ENCODE results near the gene ME3.
"Not testable (repeated sequence)": the region's sequence is repeated elsewhere in the genome, so short reads cannot be mapped to it uniquely, and the experiment has no call there.

ME3 gene

DNA sequence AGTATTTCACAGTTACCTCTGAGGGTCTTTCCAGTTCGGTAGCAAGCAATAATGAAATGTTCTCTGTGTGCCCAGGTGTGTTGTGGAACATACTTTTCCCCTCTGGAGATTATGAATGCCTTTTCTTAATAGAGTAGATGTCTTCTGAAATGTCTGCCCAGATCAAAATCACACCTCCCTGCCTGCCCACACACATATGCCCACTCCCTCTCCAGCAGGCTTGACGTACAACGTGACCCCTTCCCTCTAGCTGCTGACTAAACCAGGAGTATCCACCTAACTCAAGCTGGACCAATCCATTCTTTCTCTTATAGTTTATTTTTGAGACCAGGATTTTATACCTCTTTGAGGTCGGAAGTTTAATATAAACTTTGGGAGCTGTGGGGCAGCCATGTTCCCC lies 48.7 kb downstream of the ME3 start:
- Mint-ChIP-seq H3K9me3 (peaks cover 5 to 9% of the 10 kb centered on the region in 2 donors), H3K27ac (no peak overlapping the region), H3K27me3 (peaks cover 10% of the 10 kb centered on the region), H3K4me3 (no peak overlapping the region), H3K4me1 (no peaks in the 10 kb centered on the region)
- ATAC-seq (no peak), DNase-seq (no peak)

DNA sequence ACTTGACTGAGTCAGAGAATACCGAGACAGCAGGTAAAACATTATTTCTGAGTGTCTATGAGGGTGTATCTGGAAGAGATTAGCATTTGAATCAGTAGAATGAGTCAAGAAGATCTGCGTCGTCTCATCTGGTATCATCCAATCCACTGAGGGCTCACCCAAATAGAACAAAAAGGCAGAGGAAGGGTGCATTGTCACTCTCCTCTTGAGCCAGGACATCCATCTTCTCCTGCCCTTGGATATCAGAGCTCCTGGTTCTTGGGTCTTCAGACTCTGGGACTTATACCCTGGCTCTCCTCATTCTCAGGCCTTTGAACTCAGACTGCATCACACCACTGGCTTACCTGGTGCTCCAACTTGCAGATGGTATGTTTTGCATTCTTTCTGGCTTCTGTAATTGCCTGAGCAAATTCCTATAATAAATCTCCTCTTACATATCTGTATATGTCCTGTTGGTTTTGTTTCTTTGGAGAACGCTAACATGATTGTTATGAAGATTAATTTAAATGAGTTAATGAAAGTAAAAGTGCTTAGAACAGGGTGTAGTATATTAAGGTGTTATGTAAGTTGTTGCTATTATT lies 49.3 kb downstream of the ME3 start:
- Mint-ChIP-seq H3K27me3 (peaks cover 10% of the 10 kb centered on the region), H3K9me3 (peaks cover 5 to 10% of the 10 kb centered on the region in 2 donors), H3K4me3 (no peak overlapping the region), H3K4me1 (no peaks in the 10 kb centered on the region), H3K27ac (no peak overlapping the region)
- no peak for DNase-seq
- ATAC-seq, result no peak

DNA sequence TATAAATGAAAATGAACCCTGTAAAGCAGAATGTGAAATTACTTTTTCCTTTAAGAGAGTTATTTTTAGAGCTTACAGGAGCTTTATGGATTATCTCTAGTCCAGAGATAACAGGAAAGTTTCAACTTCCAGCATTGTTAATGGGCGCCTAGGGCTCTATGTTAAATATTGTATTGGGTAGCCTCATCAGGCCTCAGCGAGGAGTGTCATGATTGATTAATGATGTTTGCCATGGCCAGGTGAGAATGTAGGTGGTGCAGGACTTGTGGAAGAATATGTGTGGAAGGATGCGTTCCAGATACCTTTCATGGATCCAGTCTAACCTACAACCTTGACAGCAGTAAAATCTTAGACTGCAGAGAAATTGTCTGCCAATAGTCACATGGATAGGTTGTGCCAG lies 50.6 kb downstream of the ME3 start:
- no peak for DNase-seq
- H3K4me1 Mint-ChIP-seq, result no peaks in the 10 kb centered on the region
- H3K27ac Mint-ChIP-seq, result no peak overlapping the region
- H3K27me3 Mint-ChIP-seq, result peaks cover 7% of the 10 kb centered on the region
- no peak overlapping the region for H3K4me3 Mint-ChIP-seq
- peaks cover 5 to 10% of the 10 kb centered on the region in 2 donors for H3K9me3 Mint-ChIP-seq
- no peak for ATAC-seq

DNA sequence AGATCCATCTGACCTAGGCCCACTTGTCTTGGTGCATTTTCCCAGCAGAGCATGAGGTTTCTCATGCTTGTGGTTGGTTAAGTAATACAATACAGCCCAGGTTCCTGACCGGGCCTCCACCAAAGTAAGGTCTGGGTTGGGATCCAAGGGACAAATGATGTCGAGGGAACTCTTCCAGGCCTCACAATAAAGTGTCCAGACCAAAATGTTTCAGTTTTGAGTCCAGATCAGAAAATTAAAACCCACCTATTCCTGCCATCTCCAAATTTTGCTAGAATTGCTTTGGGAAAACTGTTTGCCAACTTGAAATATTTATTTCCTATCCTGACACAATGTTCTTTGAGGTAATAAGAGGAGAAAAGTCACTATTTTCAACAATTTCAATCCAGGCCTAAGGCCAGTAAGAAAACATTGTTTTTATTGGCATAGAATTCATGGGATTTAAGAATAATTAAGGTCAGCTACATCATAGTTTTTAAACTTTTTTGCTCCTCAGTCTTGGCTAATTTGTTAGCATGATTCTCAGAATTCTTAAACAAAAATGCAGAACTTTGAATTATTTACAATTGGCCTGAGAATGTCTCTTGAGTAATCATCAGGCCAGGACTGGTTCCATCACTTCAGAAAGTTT lies 51.4 kb downstream of the ME3 start:
- Mint-ChIP-seq H3K9me3 (peaks cover 5 to 10% of the 10 kb centered on the region in 2 donors), H3K27ac (no peak overlapping the region), H3K27me3 (peaks cover 6% of the 10 kb centered on the region), H3K4me3 (no peak overlapping the region), H3K4me1 (no peaks in the 10 kb centered on the region)
- DNase-seq, result no peak
- no peak for ATAC-seq

DNA sequence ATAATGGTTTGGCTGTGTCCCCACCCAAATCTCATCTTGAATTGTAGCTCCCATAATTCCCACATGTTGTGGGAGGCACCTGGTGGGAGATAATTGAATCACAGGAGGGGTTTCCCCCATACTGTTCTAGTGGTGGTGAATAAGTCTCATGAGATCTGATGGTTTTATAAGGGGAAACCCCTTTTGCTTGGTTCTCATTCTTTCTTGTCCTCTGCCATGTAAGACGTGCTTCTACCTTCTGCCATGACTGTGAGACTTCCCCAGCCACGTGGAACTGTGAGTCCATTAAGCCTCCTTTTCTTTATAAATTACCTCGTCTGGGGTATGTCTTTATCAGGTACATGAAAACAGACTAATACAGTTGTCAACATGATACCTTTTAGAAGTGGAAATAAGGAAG lies 53.0 kb downstream of the ME3 start:
- not testable (repeated sequence) for DNase-seq, H3K4me3 Mint-ChIP-seq, H3K27ac Mint-ChIP-seq, H3K4me1 Mint-ChIP-seq
- ATAC-seq, result peak; percentile 33
- peaks cover 14% of the 10 kb centered on the region for H3K27me3 Mint-ChIP-seq
- peaks cover 5 to 10% of the 10 kb centered on the region in 2 donors for H3K9me3 Mint-ChIP-seq

DNA sequence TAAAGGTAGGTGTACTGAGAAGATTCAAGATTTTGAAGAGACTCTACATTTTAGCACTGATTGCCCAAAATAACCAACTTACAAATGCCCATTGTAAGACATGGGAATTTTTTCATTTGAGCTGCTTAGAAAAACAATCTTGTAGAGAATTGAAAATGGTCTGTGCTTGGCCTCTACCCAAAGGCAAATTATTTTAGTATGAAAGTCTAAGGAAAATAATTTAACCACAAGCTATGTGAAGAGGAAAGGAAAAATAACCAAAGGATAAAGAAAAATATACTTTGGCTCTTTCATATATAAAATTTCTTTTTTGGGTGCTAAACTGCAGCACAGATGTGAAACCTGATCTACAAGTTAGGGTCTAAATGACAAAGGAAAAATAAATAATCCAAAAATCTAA lies 54.9 kb downstream of the ME3 start:
- H3K4me1 Mint-ChIP-seq, result no peaks in the 10 kb centered on the region

DNA sequence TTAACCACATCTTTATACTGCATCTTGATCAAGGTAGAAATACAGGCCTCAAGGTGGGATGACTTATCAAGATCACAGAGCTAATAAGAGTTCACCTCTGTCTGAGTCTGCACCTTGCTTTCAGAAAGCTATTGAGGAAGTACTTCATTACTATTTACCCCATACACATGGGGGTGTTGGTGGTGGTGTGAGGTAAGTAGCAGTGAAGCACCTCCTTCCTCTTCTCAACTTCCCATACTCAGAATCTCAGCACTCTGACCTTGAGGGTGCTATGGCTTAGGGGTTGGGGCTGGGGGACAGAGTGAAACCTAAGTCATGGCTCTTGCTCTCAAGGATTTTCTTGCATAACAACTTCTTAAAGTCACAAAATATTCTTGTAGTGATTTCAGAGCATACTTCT lies 56.9 kb downstream of the ME3 start:
- no peak overlapping the region for H3K4me3 Mint-ChIP-seq
- ATAC-seq (no peak), DNase-seq (no peak)
- peaks cover 5 to 10% of the 10 kb centered on the region in 2 donors for H3K9me3 Mint-ChIP-seq
- no peaks in the 10 kb centered on the region for H3K4me1 Mint-ChIP-seq
- no peak overlapping the region for H3K27ac Mint-ChIP-seq
- H3K27me3 Mint-ChIP-seq, result peaks cover 14% of the 10 kb centered on the region

More for the DNA sequence above, 54.9 kb downstream of the ME3 start:
- ATAC-seq (no peak), DNase-seq (no peak)
- Mint-ChIP-seq H3K27me3 (peaks cover 14% of the 10 kb centered on the region), H3K9me3 (peaks cover 5 to 10% of the 10 kb centered on the region in 2 donors), H3K27ac (no peak overlapping the region), H3K4me3 (no peak overlapping the region)

DNA sequence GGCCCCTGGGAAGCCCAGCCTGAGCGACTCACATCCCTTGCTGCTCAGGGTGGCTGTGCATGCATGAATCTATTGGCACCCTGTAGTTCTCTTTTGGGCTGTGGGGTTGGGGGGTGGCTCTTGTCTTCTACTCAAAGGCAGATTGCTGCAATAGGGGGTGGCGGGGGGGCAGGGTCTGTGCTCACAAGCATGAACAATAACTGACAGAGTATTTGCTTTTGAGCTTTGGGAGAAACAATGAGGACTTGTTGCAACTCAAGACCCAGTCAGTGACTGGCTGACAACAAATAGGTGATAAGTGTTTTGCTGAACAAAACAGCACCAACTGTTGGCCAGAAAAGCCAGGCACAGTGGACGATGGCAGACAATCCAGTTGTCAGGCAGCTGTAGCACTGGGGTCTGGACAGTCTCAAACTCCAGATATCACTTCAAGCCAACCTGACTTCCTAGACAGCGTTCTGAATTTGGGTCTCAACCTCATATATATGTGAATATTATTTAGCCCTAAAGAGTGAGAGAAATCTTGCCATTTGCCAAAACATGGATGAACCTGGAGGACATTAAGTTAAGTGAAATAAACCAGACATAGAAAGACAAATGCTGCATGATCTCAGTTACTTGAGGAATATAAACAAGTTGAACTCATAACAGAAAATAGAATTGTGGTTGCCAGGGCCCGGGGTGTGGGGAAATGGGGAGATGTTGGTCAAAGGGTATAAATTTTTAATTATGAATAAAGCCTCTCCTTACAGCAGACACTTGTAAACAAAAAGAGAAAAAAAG lies 61.7 kb downstream of the ME3 start:
- ATAC-seq (no peak), DNase-seq (no peak)
- Mint-ChIP-seq H3K4me3 (no peak overlapping the region), H3K9me3 (no peaks in the 10 kb centered on the region), H3K27me3 (peaks cover 17% of the 10 kb centered on the region), H3K4me1 (no peaks in the 10 kb centered on the region), H3K27ac (no peak overlapping the region)

DNA sequence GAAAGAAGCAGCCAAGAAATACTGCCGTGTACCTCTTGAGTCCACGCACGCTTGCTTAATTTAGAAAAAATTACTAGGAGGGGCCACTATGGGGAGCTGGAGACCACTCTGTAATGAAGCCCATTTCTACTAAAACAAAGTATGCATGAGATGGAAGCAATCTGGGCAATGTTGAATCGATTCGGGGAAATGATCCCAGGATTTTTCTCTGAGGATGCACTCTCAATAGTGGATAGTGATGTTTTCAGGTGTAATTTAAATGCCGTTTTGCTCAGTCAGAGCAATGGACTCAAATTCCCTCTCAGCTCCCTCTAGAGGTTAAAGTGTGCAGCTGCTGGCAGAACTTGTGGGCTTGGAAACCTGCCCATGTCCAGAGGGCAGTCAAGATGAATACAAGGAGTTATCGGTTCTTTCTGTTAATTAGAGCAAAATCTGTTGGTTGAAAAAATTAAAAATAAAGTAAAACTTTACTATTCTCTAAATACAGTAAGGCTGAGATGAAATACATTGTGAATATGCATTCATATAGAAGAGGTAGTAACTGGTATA lies 64.1 kb downstream of the ME3 start:
- ATAC-seq, result peak; percentile 88
- no peak overlapping the region for H3K4me3 Mint-ChIP-seq

DNA sequence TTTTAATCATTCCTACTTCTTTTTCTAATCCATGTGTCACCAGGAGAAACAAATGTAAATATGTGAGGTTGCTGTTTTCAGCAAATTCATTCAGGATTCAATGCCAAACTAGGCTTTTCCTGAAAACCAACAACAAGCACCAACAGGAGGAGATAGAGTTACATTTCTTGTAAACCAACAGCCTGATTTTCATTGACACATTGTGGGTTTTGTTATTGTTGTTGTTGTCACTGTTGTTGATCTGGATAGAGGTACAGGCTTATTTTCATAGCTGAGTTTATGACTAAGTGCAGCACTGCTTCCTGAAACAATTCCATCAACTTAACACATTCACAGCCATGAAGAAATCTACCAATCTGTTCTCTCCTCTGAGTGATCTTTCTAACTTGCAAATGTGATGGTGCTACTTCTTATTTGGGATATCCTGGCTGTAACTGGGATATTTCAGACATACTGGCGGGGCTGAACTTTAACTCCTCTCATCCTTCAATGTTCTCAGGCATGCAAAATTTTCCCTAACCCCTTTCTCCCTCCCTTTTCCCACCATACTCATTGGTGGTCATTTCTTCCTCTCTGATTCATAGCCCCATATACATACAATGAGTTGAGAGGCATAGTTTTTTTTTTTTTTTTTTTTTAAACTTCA lies 65.5 kb downstream of the ME3 start:
- peaks cover 11% of the 10 kb centered on the region for H3K27me3 Mint-ChIP-seq
- H3K27ac Mint-ChIP-seq, result no peak overlapping the region
- no peaks in the 10 kb centered on the region for H3K9me3 Mint-ChIP-seq
- DNase-seq, result no peak
- H3K4me1 Mint-ChIP-seq, result no peaks in the 10 kb centered on the region
- ATAC-seq, result no peak
- no peak overlapping the region for H3K4me3 Mint-ChIP-seq

More for the DNA sequence above, 64.1 kb downstream of the ME3 start:
- no peak overlapping the region for H3K27ac Mint-ChIP-seq
- peak; percentile 48 to 51 for DNase-seq
- H3K4me1 Mint-ChIP-seq, result no peaks in the 10 kb centered on the region
- H3K9me3 Mint-ChIP-seq, result no peaks in the 10 kb centered on the region
- H3K27me3 Mint-ChIP-seq, result peaks cover 11% of the 10 kb centered on the region

DNA sequence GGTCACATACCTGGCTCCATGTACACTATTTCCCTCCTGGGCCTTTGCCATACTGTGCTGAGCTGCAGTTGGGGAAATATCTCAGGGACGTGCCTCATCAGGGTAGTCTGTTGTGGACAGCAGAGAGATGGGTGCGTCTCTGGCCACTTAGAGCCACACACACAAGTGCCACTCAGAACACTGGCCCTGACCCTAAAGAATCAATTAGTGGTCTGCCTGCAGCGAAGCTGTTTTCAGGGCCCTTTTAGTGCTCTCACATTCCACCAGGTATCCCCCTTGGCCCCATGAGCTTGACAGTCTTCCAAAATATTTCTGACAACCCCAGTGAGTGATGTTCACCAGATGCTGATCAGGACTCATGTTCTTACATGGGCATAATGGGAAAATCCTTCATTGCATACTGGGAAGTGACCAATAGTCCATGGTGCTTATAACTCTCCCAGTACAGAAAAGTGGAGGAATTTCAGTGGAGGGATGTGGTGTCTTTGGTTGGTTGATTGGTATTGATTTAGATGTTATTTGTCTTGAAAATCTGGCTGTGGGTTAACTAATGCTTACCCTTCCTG lies 66.1 kb downstream of the ME3 start:
- no peaks in the 10 kb centered on the region for H3K9me3 Mint-ChIP-seq
- peaks cover 11% of the 10 kb centered on the region for H3K27me3 Mint-ChIP-seq
- no peaks in the 10 kb centered on the region for H3K4me1 Mint-ChIP-seq
- ATAC-seq, result no peak
- no peak for DNase-seq
- H3K27ac Mint-ChIP-seq, result no peak overlapping the region
- H3K4me3 Mint-ChIP-seq, result no peak overlapping the region

DNA sequence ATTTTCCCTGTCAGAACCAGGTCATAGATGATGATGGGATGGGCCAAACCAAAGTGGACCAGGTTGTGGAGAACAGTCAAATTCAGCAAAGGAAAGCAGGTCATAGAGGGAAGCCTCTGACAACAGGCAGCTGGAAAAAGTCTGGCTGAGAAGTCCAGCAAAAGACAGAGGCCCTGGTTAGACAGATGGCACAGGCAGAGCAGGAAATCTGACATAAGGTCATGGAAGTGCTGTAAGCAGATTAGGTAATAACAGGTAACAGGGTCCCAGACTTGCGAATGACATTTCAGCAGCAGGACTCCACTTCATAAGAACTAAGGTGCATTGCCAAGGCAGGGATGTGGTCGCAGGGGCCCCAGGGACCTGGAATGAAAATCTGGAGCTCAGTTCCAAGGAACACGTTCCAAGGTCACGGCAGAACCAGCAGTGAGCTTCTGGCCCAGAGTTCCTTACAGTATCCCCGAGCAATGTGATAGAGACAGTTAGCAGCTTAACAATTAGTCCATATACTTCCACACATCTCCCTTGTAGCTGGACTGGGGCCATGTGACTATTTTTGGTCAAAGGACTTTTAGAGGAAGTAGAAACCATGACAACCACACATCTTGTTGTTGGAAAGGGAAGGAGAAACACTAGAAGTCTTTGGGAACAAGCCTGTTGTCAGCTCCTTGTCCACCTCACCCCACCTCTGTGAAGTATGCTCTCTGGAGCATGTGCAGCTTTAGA lies 75.4 kb downstream of the ME3 start:
- H3K4me1 Mint-ChIP-seq, result peaks cover 19% of the 10 kb centered on the region
- H3K9me3 Mint-ChIP-seq, result peaks cover 10 to 20% of the 10 kb centered on the region in 2 donors
- no peak for DNase-seq
- H3K4me3 Mint-ChIP-seq, result no peak overlapping the region
- no peak overlapping the region for H3K27ac Mint-ChIP-seq
- peaks cover 9% of the 10 kb centered on the region for H3K27me3 Mint-ChIP-seq
- no peak for ATAC-seq

DNA sequence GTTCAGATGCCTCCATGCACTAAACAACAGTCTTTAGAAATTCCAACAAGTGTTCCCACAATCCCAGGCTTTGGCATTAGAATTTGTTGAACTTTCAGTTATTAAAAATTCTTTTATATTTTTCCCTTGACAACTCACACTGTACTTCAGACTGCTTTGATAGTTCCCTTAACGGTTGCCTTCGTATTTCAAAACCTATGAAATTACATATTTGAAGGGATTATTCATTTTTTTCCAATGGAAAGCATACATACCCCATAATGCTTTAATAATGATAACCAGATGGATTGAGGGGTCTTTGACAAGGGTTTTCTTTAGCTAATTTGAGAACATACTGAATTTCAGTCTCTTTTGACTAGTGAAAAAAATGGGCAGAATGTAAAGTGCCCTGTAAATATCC lies 76.5 kb downstream of the ME3 start:
- Mint-ChIP-seq H3K27ac (no peak overlapping the region), H3K4me3 (no peak overlapping the region), H3K9me3 (peaks cover 13 to 26% of the 10 kb centered on the region in 2 donors), H3K4me1 (peaks cover 28% of the 10 kb centered on the region), H3K27me3 (peaks cover 9% of the 10 kb centered on the region)
- ATAC-seq, result no peak
- no peak for DNase-seq

DNA sequence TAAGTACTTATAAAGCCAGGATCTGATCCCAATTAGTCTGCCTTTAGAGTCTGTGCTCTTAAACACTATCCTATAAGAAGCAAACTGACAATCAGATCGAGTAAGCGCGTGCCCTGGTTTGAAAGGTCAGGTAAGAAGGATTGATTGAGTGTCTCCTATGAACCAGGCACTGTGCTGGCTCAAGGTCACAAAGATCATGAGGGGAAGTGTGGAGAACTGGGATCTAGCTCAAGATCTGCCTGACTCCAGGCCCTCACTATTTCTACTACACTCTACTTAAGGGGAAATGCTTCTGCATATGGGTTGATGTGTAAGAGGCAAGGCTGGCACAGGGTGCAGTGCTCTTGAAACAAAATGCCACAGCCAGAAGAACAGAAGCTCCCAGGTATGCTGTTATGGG lies 77.0 kb downstream of the ME3 start:
- Mint-ChIP-seq H3K27ac (no peak overlapping the region), H3K27me3 (peaks cover 9% of the 10 kb centered on the region), H3K4me3 (no peak overlapping the region), H3K4me1 (peaks cover 28% of the 10 kb centered on the region), H3K9me3 (peaks cover 18 to 26% of the 10 kb centered on the region in 2 donors)
- DNase-seq (no peak), ATAC-seq (no peak)

DNA sequence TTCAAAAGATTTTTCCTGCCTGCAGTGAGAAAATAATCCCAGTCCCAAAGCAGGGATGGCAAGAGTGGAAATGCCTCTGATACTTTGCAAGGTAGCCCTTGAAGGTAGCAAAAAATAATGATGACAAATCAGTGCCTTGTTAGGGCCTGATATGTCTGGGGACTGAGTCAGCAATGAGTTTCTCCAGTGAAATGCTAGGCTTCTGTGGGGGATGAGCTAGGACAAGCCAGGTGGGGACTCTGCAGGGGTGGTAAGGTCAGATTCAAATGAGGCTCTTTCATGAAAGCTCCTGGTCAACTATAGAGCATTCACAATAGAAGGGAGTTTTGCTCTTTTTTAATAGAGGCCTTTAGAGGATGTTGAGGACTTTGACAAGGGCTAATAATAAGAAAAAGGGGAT lies 77.7 kb downstream of the ME3 start:
- DNase-seq (no peak), ATAC-seq (no peak)
- Mint-ChIP-seq H3K27ac (no peak overlapping the region), H3K4me1 (peaks cover 28% of the 10 kb centered on the region), H3K27me3 (peaks cover 9% of the 10 kb centered on the region), H3K4me3 (no peak overlapping the region), H3K9me3 (peaks cover 21 to 26% of the 10 kb centered on the region in 2 donors)
